ENCODE results near the gene RALGPS2.

DNA sequence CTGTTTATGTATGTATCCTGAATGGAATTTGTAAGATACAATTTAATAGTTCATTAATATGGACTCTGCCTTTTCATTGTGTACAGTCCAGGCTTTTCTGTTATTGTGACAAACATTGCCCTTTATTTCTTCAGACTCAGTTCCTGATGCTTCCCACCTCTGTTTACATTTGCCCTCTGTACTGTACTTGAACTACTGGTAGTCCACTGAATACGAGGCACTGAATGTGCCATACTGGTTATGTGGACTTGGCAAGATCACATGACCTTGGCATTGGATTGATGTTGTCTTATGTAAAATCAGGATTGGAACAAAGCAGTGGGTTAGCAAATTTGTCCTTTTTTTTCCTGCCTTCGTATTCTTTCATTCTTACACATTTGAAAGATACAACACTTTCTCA is 27.8 kb downstream of the RALGPS2 start:
- TF ChIP-seq MAFK (IDR thresholded peaks at IDR 0.05; ENCODE audit: low read depth, low read length) (no peak), ZNF274 (IDR thresholded peaks at IDR 0.05; ENCODE audit: borderline replicate concordance, extremely low read depth, low read length) (no peak)
